Globus pallidus (tissue), 1 donor: ENCODE measurements around the gene CCDC88B.

Experiments
- DNase-seq: peaks from one replicate; pipeline ENCODE4 v3.0.0-alpha.2; 2015; ENCODE audit warnings: low spot score

Gene CCDC88B

GRCh38 chr11:64382586-64382985, 42.6 kb downstream of the CCDC88B start:
- no peak for DNase-seq

DNA sequence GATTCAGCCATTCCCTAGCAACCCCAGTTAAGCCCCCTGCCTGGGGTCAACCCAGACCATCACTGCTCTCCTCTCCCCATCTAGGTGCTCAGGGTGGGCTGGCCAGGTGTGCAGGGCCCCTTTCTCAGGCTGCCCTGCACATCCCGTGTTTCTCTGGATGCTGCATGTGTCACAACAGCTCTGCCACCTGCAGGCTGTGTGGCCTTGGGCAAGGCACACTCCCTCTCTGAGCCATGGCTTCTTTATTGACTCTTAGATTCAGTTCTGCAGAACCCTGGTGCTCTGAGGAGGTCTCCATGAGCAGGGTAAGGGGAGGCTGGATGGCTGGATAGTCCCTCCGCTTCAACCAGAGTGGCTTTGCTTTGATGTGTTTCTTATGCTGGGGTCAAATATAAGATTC, 43.6 kb downstream of the CCDC88B start:
- no peak for DNase-seq

DNA sequence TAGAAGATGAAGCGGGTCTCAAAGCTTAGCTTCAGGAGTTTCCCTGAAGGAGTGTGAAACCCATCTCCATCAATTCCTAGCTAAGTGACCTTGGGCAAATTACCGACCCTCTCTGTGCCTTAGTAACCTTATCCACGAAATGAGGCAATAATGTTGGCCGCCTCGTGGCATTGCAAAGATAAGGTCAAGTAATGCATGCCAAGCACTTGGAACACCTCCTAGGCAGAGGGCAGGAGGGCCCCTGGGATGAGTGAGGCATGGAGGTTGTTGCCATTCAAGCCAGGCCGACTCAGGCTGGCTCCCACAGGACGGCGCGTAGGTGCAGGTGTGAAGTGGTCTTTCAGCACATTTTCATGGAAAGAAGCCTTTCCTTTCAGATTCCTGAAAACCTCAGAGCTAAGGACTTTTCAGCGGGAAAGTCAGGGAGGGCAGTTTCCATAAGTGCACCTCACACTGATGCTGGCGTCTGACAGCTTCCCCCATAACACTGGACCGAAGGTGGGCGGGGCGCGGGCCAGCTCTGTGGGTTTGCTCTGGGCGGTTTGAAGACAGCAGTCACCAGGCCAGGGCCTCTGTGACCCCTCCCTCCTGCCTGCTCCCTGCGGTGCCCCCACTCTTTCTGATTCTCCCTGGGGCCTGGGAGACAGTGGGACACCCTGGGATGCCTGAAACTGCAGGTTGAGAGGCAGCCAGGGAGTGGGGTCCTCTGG, 44.2 kb downstream of the CCDC88B start:
- DNase-seq: no peak

DNA sequence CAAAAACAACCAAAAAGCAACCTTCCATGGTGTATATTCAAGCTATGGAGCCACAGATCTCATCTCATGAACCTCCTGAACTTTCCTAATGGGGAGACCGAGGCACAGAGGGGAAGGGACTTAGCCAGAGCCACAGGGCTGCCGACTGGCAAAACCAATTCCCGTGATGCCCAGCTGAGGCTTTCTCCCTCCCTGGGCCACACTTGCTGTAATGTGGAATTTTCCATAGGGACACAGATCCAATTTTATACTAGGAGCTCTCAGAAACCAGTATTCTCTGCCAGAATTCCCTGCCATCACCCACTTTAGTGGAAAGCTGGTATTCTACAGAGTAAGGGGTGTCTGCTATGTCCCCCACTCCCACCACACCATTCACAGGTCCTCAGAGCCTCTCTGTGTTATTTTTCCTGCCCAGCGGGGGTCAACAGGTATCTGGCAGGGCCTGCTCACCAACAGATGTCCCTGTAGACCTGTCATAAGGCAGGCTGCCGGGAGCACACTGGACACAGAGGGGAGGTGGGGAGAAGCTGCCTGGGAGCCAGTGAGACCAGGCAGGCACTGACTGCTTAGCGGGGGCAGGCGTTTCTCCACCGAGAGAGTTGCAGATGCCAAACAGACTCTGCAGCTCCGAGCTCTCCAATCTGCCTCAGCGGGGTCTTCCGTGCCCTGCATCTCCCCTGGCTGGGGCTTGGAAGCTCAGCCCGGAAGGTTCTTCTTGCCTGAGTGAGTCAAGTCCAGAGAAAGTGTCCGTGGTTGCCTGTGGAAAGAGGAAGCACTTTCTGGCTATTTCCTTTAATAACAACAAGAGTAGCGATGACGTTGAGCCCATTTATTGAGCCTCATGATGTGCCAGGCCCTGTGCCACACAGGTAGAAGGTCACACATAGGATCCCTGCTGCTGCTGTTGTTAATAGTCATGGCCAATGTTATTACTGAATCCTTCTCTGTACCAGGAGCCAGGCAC, 45.3 kb downstream of the CCDC88B start:
- peak; percentile 40 for DNase-seq

DNA sequence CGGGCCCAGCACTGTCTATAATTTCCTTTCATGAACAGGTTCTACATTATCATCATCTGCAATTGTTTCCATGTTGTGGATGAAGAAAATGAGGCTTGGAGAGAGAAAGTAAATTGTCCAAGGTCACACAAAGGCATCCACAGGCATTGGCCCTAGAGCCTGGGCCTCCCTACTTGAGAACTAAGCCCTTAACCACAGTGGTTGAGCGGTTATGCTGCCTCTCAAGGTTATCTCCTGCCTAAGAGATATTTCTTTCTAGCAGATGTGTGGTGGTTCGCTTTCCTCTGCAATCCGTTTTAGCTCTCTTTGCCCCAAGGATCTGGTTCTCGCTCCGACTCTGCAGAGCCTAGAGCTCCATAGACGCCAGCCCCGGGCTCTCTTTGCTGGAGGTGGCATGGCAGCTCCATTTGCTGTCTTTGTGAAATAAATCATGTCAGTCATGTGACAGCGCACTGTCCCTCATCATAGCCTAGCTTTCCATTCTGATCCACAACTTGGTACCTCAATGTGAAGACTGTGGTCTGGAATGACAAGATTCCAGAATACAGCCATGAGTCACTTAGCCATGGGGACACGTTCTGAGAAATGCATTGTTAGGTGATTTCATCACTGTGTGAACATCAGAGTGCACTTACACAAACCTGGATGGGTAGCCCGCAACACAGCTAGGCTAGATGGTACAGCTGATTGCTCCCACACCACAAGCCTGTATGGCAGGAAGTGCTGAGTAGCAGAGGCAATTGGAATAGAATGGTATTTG, 46.1 kb downstream of the CCDC88B start:
- DNase-seq: no peak

DNA sequence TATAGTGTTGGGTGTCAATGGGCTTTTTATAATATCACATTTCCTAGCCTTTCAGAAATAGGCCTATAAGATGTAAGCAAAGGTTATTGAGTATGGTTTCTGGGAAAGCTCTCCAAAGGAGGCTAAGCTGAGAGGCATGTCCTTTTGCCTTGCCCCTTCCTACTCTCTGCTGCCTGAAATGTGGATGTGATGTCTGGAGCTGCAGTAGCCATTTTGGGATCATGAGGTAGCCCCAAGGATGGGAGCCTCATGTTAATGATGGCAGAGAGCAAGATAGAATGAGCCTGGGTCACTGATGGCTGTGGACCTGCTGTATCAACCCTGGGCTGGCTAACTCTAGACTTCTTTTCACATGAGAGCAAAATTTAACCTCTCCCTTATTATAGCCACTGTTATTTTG, 47.9 kb downstream of the CCDC88B start:
- no peak for DNase-seq

GRCh38 chr11:64388894-64389293, 48.9 kb downstream of the CCDC88B start:
- no peak for DNase-seq

DNA sequence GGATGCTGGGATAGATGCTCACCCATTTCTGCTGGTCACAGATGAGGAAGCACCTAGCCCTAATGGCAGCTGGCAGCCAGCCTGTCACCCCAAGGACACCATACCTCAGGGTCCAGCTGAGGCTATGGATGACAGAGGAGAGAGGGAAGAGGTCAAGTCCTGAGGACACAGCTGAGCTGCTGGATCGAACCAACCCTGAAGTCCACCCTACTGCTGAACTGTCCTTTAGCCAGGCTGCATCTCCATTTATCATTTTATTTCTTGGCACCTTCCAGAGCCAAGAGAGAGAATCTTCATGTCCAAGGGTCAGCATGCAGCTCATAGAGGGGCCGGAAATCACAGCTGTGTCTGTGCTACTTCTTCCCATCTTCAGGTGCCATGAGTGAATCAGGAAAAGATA, 49.8 kb downstream of the CCDC88B start:
- no peak for DNase-seq

DNA sequence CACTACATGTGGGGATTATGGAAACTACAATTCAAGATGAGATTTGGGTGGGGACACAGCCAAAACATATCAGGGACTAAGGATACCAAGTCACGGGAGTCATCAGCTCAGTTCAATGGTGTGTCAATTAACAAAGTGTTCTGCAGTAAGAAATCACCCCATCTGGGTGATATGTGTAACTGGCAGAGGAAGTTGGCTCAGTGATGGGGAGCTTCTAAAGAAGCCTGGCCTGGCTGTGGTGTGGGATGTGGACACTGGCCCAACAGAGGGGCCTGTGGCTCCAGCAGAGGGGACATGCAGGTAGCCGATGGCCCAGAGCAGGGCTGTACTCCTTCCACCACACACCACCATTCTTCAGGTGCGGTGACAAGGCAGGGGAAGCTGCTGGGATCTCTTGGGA, 50.6 kb downstream of the CCDC88B start:
- no peak for DNase-seq

GRCh38 chr11:64391839-64392238, 51.8 kb downstream of the CCDC88B start:
- no peak for DNase-seq

GRCh38 chr11:64395545-64396078, 55.6 kb downstream of the CCDC88B start:
- DNase-seq: no peak

GRCh38 chr11:64396079-64396591, 56.1 kb downstream of the CCDC88B start:
- DNase-seq: no peak

GRCh38 chr11:64400102-64400501, 60.1 kb downstream of the CCDC88B start:
- no peak for DNase-seq

DNA sequence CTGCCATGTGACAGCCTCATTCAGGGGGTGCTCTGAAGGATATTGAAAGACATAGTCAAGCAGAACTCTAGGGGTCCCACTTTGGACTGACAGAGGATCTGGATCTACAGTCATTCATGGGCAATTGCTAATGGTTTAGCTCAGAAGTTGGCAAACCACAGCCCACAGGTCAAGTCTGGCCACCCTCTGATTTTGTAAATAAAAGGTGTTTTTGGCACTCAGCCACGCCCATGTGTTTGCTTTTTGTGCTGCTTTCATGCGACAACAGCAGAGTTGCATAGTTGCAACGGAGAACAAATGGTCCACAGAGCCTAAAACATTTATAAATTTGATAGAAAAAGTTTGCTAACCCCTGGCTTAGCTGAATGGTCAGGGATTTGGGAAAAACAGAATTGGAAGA, 60.7 kb downstream of the CCDC88B start:
- no peak for DNase-seq

- no peak for DNase-seq
Observed at GRCh38 chr11:64401775-64402174, 61.8 kb downstream of the CCDC88B start.

- no peak for DNase-seq
Observed at GRCh38 chr11:64403106-64403505, 63.1 kb downstream of the CCDC88B start.

DNA sequence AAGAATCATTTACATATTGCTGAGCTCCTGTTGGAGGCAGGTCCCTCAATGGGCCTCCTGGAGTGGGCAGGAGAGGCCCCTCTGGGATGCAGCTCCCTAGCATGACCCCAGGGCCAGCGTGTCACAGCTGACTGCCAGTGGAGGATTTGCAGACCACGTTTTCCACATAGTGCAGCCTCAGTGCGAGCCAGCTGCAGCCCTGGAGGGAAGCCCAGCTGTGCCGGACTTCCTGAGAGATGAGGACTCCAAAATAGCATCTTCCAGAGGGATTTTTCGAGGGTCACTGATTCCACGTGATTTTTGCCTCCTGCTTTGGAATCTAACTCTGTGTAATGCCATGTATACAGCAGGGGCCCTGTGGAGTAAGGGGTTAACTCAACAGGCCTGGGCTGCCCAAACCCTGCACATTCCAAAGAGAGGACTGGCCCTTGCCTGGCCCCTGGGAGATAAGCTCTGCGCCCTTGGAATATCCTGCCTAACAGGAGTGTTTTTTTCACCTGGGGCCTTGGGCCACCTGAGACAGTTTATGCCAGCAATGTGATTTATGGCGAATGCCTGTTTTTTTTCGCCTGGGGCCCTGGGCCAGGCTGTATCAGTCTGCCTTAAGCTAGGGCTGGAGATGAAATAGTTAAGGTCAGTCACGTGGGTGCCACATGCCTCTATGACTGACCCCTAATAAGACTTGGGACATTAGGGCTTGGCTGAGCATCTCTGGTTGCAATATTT, 66.4 kb downstream of the CCDC88B start:
- DNase-seq: no peak
